CD4-positive, alpha-beta T cell (primary cell): ENCODE measurements around the gene XRCC3. TPM values are rescaled to one million over a fixed set of nuclear protein-coding genes. Genes with fewer than 3 reads are reported as not detected.
A peak's percentile ranks its signal among the peaks of the same experiment; 100 is the strongest.

Source experiments
- ATAC-seq: fragments of 200-7000 bp; cut with Tn5 transposase; one replicate; pipeline ENCODE4 v1.10.0; 2022; ENCODE audit warnings: mild to moderate bottlenecking; ENCODE audit not compliant: poor library complexity
- CTCF ChIA-PET: fragments of 350-600 bp; sonication (Branson Sonifier 250); formaldehyde crosslinking; loops from one replicate; lab custom pipeline; 2021; ENCODE audit warnings: antibody characterized with exemption, inconsistent platforms; lab: Charles Lee
- POLR2A ChIA-PET: fragments of 350-600 bp; sonication (Branson Sonifier 250); formaldehyde crosslinking; loops from one replicate; lab custom pipeline; 2021; ENCODE audit warnings: antibody characterized with exemption, inconsistent platforms; lab: Charles Lee
- DNase-seq, 14 experiments: peaks; one replicate each; pipeline ENCODE4 v3.0.0-alpha.2; 2013 to 2020; ENCODE audit warnings: mixed read lengths in 2 of 14
- H3K27ac ChIP-seq, 2 donors: one replicate each; pipeline versions ENCODE4 v1.5.1 to v1.7.0; 2013; ENCODE audit warnings: low read length in 2 of 2, low read depth in 1 of 2, mild to moderate bottlenecking in 1 of 2
- H3K27me3 ChIP-seq, 2 experiments: 1 replicate in 1 of 2; 2 replicates in 1 of 2; pipeline versions ENCODE4 v1.6.1 to v1.7.0; 2013; ENCODE audit warnings: low read length in 2 of 2, control low read depth in 1 of 2, mild to moderate bottlenecking in 1 of 2, moderate library complexity in 1 of 2; ENCODE audit not compliant: insufficient read depth in 2 of 2, control insufficient read depth in 1 of 2
- H3K36me3 ChIP-seq: one replicate; pipeline ENCODE4 v1.6.1; 2013; ENCODE audit warnings: low read length, control low read depth; ENCODE audit not compliant: insufficient read depth
- H3K4me1 ChIP-seq: one replicate; pipeline ENCODE4 v1.6.1; 2013; ENCODE audit warnings: low read length, control low read depth; ENCODE audit not compliant: insufficient read depth
- H3K4me3 ChIP-seq: one replicate; pipeline ENCODE4 v1.5.1; 2013; ENCODE audit warnings: mild to moderate bottlenecking, low read length, moderate library complexity
- H3K9me3 ChIP-seq, 2 experiments: 1 replicate in 1 of 2; 2 replicates in 1 of 2; pipeline versions ENCODE4 v1.6.1 to v1.7.0; 2013; ENCODE audit warnings: low read length in 2 of 2, mild to moderate bottlenecking in 2 of 2, control low read depth in 1 of 2, moderate library complexity in 1 of 2; ENCODE audit not compliant: control insufficient read depth in 1 of 2, insufficient read depth in 1 of 2
- H3K27ac Mint-ChIP-seq: one replicate; pipeline ENCODE4 v1.8.0; 2020; ENCODE audit warnings: mixed read lengths
- H3K27me3 Mint-ChIP-seq: one replicate; pipeline ENCODE4 v1.8.0; 2021; ENCODE audit warnings: mixed read lengths
- H3K36me3 Mint-ChIP-seq: one replicate; pipeline ENCODE4 v1.8.0; 2021; ENCODE audit warnings: low read depth, mixed read lengths
- H3K4me1 Mint-ChIP-seq: one replicate; pipeline ENCODE4 v1.8.0; 2021; ENCODE audit warnings: low read depth, mixed read lengths
- H3K4me3 Mint-ChIP-seq: one replicate; pipeline ENCODE4 v1.8.0; 2020; ENCODE audit warnings: mild to moderate bottlenecking, mixed read lengths
- H3K9me3 Mint-ChIP-seq: one replicate; pipeline ENCODE4 v1.8.0; 2020; ENCODE audit warnings: mixed read lengths
- CTCF ChIP-seq: fragments of 200-600 bp; IDR thresholded peaks from one replicate; pipeline ENCODE4 v1.8.0; 2022; ENCODE audit warnings: antibody characterized with exemption, mild to moderate bottlenecking
- intact Hi-C, 2 experiments: fragments of 100-400 bp; cut with DNase I in 1 of 2; cut with micrococcal nuclease in 1 of 2; formaldehyde crosslinking; loops; one replicate each; pipeline versions ENCODE4 v1.15.1 to v1.9.0; 2023 to 2025; cut with DNase I, micrococcal nuclease
- total RNA-seq, 174 experiments: library from RNA in 2 of 174; stranded (reverse) in 2 of 174; gene quantifications; one replicate each; pipeline ENCODE4 v1.2.3 and lab custom pipeline; 2021 to 2026

XRCC3 gene
- total RNA-seq, 2 experiments from 2014 or later, result 4.6 to 4.8 TPM

- Mint-ChIP-seq H3K36me3 (peaks cover 36% of the 10 kb centered on the region), H3K9me3 (no peaks in the 10 kb centered on the region), H3K4me1 (no peaks in the 10 kb centered on the region), H3K27me3 (no peaks in the 10 kb centered on the region), H3K4me3 (no peak overlapping the region), H3K27ac (no peak overlapping the region)
- Histone ChIP-seq H3K27me3 (no peaks in the 10 kb centered on the region), H3K27ac (no peak overlapping the region), H3K36me3 (peaks cover 31% of the 10 kb centered on the region), H3K9me3 (no peaks in the 10 kb centered on the region), H3K4me1 (peaks cover 2% of the 10 kb centered on the region), H3K4me3 (no peak overlapping the region)
- POLR2A ChIA-PET, result interaction anchor here (1.4 kb wide), 1 partner anchor 11 kb away, joined by 3 read pairs; the partner anchor contains the start of genes XRCC3 and ZFYVE21
- no peak for TF ChIP-seq CTCF
- no peak for DNase-seq
- intact Hi-C loops, result no loop called here
- no peak for ATAC-seq
- CTCF ChIA-PET, result interaction anchor here (0.6 kb wide), 1 partner anchor 17 kb away, joined by 4 read pairs; no protein-coding TSS in a partner anchor
Observed at GRCh38 chr14:103704708-103705107, 10.5 kb downstream of the XRCC3 start.

- CTCF ChIA-PET, result no interaction called here
- H3K36me3 Mint-ChIP-seq, result peaks cover 39% of the 10 kb centered on the region
- H3K4me3 Mint-ChIP-seq, result no peak overlapping the region
- DNase-seq, result no peak
- H3K36me3 ChIP-seq, result peaks cover 36% of the 10 kb centered on the region
- H3K9me3 Mint-ChIP-seq, result no peaks in the 10 kb centered on the region
- H3K27ac Mint-ChIP-seq, result no peak overlapping the region
- H3K4me1 ChIP-seq, result peaks cover 2% of the 10 kb centered on the region
- TF ChIP-seq CTCF, result no peak
- no peaks in the 10 kb centered on the region for H3K27me3 Mint-ChIP-seq
- H3K4me3 ChIP-seq, result no peak overlapping the region
- ATAC-seq, result no peak
- intact Hi-C loops, result no loop called here
- no peaks in the 10 kb centered on the region for H3K27me3 ChIP-seq
- H3K27ac ChIP-seq, result no peak overlapping the region
- no peaks in the 10 kb centered on the region for H3K9me3 ChIP-seq
- H3K4me1 Mint-ChIP-seq, result no peaks in the 10 kb centered on the region
- POLR2A ChIA-PET, result interaction anchor here (1.4 kb wide), 1 partner anchor 12 kb away, joined by 3 read pairs; the partner anchor contains the start of genes XRCC3 and ZFYVE21
Observed at GRCh38 chr14:103703433-103704385, 11.5 kb downstream of the XRCC3 start.

GRCh38 chr14:103702497-103703432, 12.5 kb downstream of the XRCC3 start:
- no peak overlapping the region for H3K4me3 Mint-ChIP-seq
- no peak overlapping the region for H3K27ac ChIP-seq
- no peaks in the 10 kb centered on the region for H3K4me1 Mint-ChIP-seq
- H3K27ac Mint-ChIP-seq, result no peak overlapping the region
- H3K9me3 ChIP-seq, result no peaks in the 10 kb centered on the region
- H3K36me3 Mint-ChIP-seq, result peaks cover 42% of the 10 kb centered on the region
- DNase-seq, result peak in 1 of 14 experiments; percentile 14
- H3K4me1 ChIP-seq, result peaks cover 7% of the 10 kb centered on the region
- CTCF ChIA-PET, result no interaction called here
- TF ChIP-seq CTCF, result no peak
- no peaks in the 10 kb centered on the region for H3K27me3 Mint-ChIP-seq
- H3K4me3 ChIP-seq, result no peak overlapping the region
- no peaks in the 10 kb centered on the region for H3K27me3 ChIP-seq
- no peak for ATAC-seq
- H3K9me3 Mint-ChIP-seq, result no peaks in the 10 kb centered on the region
- POLR2A ChIA-PET, result interaction anchor here (1.1 kb wide), 1 partner anchor 13 kb away, joined by 3 read pairs; the partner anchor contains the start of genes XRCC3 and ZFYVE21
- peaks cover 44% of the 10 kb centered on the region for H3K36me3 ChIP-seq
- intact Hi-C loops, result no loop called here
